Stomach smooth muscle (tissue), 2 donors: ENCODE data around the gene CD163L1.

Source experiments
- H3K27ac ChIP-seq: one replicate; pipeline ENCODE4 v1.7.0; 2013; ENCODE audit warnings: mild to moderate bottlenecking, low read length, inconsistent platforms
- H3K27me3 ChIP-seq, 2 donors: one replicate each; pipeline ENCODE4 v1.7.0; 2013; ENCODE audit warnings: low read length in 2 of 2; ENCODE audit not compliant: insufficient read depth in 2 of 2, control insufficient read depth in 1 of 2
- H3K36me3 ChIP-seq, 2 donors: one replicate each; pipeline ENCODE4 v1.7.0; 2013; ENCODE audit warnings: low read length in 2 of 2; ENCODE audit not compliant: control insufficient read depth in 2 of 2, insufficient read depth in 2 of 2
- H3K4me1 ChIP-seq: one replicate; pipeline ENCODE4 v1.7.0; 2013; ENCODE audit warnings: low read length; ENCODE audit not compliant: control insufficient read depth, insufficient read depth
- H3K4me3 ChIP-seq, 2 donors: one replicate each; pipeline ENCODE4 v1.7.0; 2013; ENCODE audit warnings: low read length in 2 of 2
- H3K9ac ChIP-seq, 2 donors: one replicate each; pipeline ENCODE4 v1.7.0; 2013; ENCODE audit warnings: low read length in 2 of 2, mild to moderate bottlenecking in 1 of 2
- H3K9me3 ChIP-seq, 2 donors: one replicate each; pipeline ENCODE4 v1.7.0; 2013; ENCODE audit warnings: low read length in 2 of 2; ENCODE audit not compliant: control insufficient read depth in 2 of 2
- donor health status: healthy.
- donor health status: Pancreatic carcinoma.

The CD163L1 gene

GRCh38 chr12:7444076-7444475 is at the start of gene CD163L1:
CD163L1 (minus strand) TSS chr12:7444153; CDS start chr12:7444127, 26 bp downstream.
- no peaks in the 10 kb centered on the region for H3K4me1 ChIP-seq
- H3K27ac ChIP-seq, result no peak within 1 kb of the TSS
- no peak within 1 kb of the TSS for H3K4me3 ChIP-seq
- H3K36me3 ChIP-seq, result no peaks in the 10 kb centered on the region
- H3K9ac ChIP-seq, result no peak within 1 kb of the TSS
- H3K9me3 ChIP-seq, result no peaks in the 10 kb centered on the region
- peaks cover 0 to 2% of the 10 kb centered on the region in 2 donors for H3K27me3 ChIP-seq

GRCh38 chr12:7493006-7493405 is 49.1 kb upstream of the CD163L1 start:
- no peak overlapping the region for H3K27ac ChIP-seq

GRCh38 chr12:7486512-7486911 is 42.6 kb upstream of the CD163L1 start:
- Histone ChIP-seq H3K9ac (no peak overlapping the region), H3K36me3 (no peaks in the 10 kb centered on the region), H3K9me3 (no peaks in the 10 kb centered on the region), H3K4me1 (no peaks in the 10 kb centered on the region), H3K4me3 (no peak overlapping the region), H3K27ac (no peak overlapping the region), H3K27me3 (no peaks in the 10 kb centered on the region)

More at GRCh38 chr12:7493006-7493405, 49.1 kb upstream of the CD163L1 start:
- Histone ChIP-seq H3K36me3 (no peaks in the 10 kb centered on the region), H3K4me3 (no peak overlapping the region), H3K9me3 (no peaks in the 10 kb centered on the region), H3K27me3 (no peaks in the 10 kb centered on the region), H3K4me1 (no peaks in the 10 kb centered on the region), H3K9ac (no peak overlapping the region)

- no peaks in the 10 kb centered on the region for H3K36me3 ChIP-seq
- H3K4me3 ChIP-seq, result no peak overlapping the region
These were observed 41.1 kb upstream of the CD163L1 start for GRCh38 chr12:7485095-7485494.

GRCh38 chr12:7483343-7483742 is 39.4 kb upstream of the CD163L1 start:
- Histone ChIP-seq H3K36me3 (no peaks in the 10 kb centered on the region), H3K27me3 (no peaks in the 10 kb centered on the region), H3K9ac (no peak overlapping the region), H3K9me3 (no peaks in the 10 kb centered on the region), H3K4me1 (no peaks in the 10 kb centered on the region), H3K27ac (no peak overlapping the region), H3K4me3 (no peak overlapping the region)

More at GRCh38 chr12:7485095-7485494, 41.1 kb upstream of the CD163L1 start:
- no peak overlapping the region for H3K9ac ChIP-seq
- no peaks in the 10 kb centered on the region for H3K4me1 ChIP-seq
- H3K27me3 ChIP-seq, result no peaks in the 10 kb centered on the region
- H3K9me3 ChIP-seq, result no peaks in the 10 kb centered on the region
- H3K27ac ChIP-seq, result no peak overlapping the region

GRCh38 chr12:7479771-7480170 is 35.8 kb upstream of the CD163L1 start:
- Histone ChIP-seq H3K9ac (no peak overlapping the region), H3K4me1 (no peaks in the 10 kb centered on the region), H3K27ac (no peak overlapping the region), H3K27me3 (no peaks in the 10 kb centered on the region), H3K36me3 (no peaks in the 10 kb centered on the region), H3K9me3 (no peaks in the 10 kb centered on the region), H3K4me3 (no peak overlapping the region)

- no peak overlapping the region for H3K9ac ChIP-seq
- H3K27ac ChIP-seq, result no peak overlapping the region
- H3K27me3 ChIP-seq, result no peaks in the 10 kb centered on the region
- no peak overlapping the region for H3K4me3 ChIP-seq
- H3K9me3 ChIP-seq, result no peaks in the 10 kb centered on the region
- H3K36me3 ChIP-seq, result no peaks in the 10 kb centered on the region
- no peaks in the 10 kb centered on the region for H3K4me1 ChIP-seq
These were observed 28.1 kb upstream of the CD163L1 start for GRCh38 chr12:7472060-7472459.

- Histone ChIP-seq H3K27ac (no peak overlapping the region), H3K36me3 (no peaks in the 10 kb centered on the region), H3K9ac (no peak overlapping the region), H3K4me1 (no peaks in the 10 kb centered on the region), H3K27me3 (no peaks in the 10 kb centered on the region), H3K4me3 (no peak overlapping the region), H3K9me3 (no peaks in the 10 kb centered on the region)
These were observed 16.7 kb upstream of the CD163L1 start for GRCh38 chr12:7460375-7461259.

GRCh38 chr12:7459973-7460372 is 16.0 kb upstream of the CD163L1 start:
- Histone ChIP-seq H3K27me3 (no peaks in the 10 kb centered on the region), H3K4me3 (no peak overlapping the region), H3K27ac (no peak overlapping the region), H3K36me3 (no peaks in the 10 kb centered on the region), H3K4me1 (no peaks in the 10 kb centered on the region), H3K9me3 (no peaks in the 10 kb centered on the region), H3K9ac (no peak overlapping the region)

- Histone ChIP-seq H3K9ac (no peak overlapping the region), H3K4me1 (no peaks in the 10 kb centered on the region), H3K4me3 (no peak overlapping the region), H3K9me3 (no peaks in the 10 kb centered on the region), H3K27ac (no peak overlapping the region), H3K27me3 (no peaks in the 10 kb centered on the region), H3K36me3 (no peaks in the 10 kb centered on the region)
These were observed 7.8 kb upstream of the CD163L1 start for GRCh38 chr12:7451756-7452155.

GRCh38 chr12:7450667-7451066 is 6.7 kb upstream of the CD163L1 start:
- Histone ChIP-seq H3K4me3 (no peak overlapping the region), H3K36me3 (no peaks in the 10 kb centered on the region), H3K27me3 (no peaks in the 10 kb centered on the region), H3K9ac (no peak overlapping the region), H3K4me1 (no peaks in the 10 kb centered on the region), H3K9me3 (no peaks in the 10 kb centered on the region), H3K27ac (no peak overlapping the region)
